K562 (cell line): ENCODE results near the gene PET100. TPM values are rescaled to one million over a fixed set of nuclear protein-coding genes. Genes with fewer than 3 reads are reported as not detected.

Experiments used
- BCOR ChIP-seq: fragments of 450-650 bp; IDR thresholded peaks from 2 replicates; pipeline ENCODE4 v1.6.1; 2016
- CC2D1A ChIP-seq: fragments of 450-650 bp; IDR thresholded peaks from 2 replicates; pipeline ENCODE4 v1.6.1; 2017; ENCODE audit warnings: mild to moderate bottlenecking
- KDM1A ChIP-seq, 2 experiments: fragments of 450-650 bp; IDR thresholded peaks; 2 replicates each; pipeline ENCODE4 v1.6.1; 2016; ENCODE audit warnings: mild to moderate bottlenecking in 2 of 2
- KDM4B ChIP-seq, 2 experiments: fragments of 450-650 bp in 1 of 2; sonication (generic) in 1 of 2; IDR thresholded peaks; 2 replicates each; pipeline ENCODE4 v1.6.1; 2016 to 2017; ENCODE audit warnings: borderline replicate concordance in 2 of 2, antibody characterized with exemption in 1 of 2, low read depth in 1 of 2, mild to moderate bottlenecking in 1 of 2
- POLR2G ChIP-seq: fragments of 200-400 bp; formaldehyde crosslinking; IDR thresholded peaks from 2 replicates; pipeline ENCODE4 v1.6.1; 2017; ENCODE audit warnings: low read depth, mild to moderate bottlenecking, antibody characterized with exemption, low read length, moderate library complexity
- RBM25 ChIP-seq: fragments of 200-400 bp; formaldehyde crosslinking; IDR thresholded peaks from 2 replicates; pipeline ENCODE4 v1.6.1; 2018; ENCODE audit warnings: low read length, low read depth, moderate library complexity; ENCODE audit not compliant: severe bottlenecking
- YBX1 ChIP-seq: fragments of 450-650 bp; IDR thresholded peaks from 2 replicates; pipeline ENCODE4 v1.7.1; 2016; ENCODE audit warnings: mild to moderate bottlenecking
- ZNF551 ChIP-seq: fragments of 250-450 bp; sonication (Bioruptor Pico); IDR thresholded peaks from 2 replicates; pipeline ENCODE4 v1.5.0; 2021; ENCODE audit warnings: mild to moderate bottlenecking, moderate library complexity
- polyA plus RNA-seq, 8 experiments: library from polyadenylated mRNA; depleted of rRNA in 4 of 8; stranded (reverse) in 5 of 8; unstranded in 3 of 8; fragments of >200 nt; fragmentation: Nextera tagmentation in 2 of 8; fragmentation: Illumina TruSeq in 1 of 8; extraction: Ambion mirVana in 2 of 8; extraction: Trizol in 1 of 8; gene quantifications; 2 replicates each; pipeline versions ENCODE4 v1.2.1 to v1.2.3, GENCODE V29; 2011 to 2014; ENCODE audit warnings: inconsistent platforms in 1 of 8, missing spikeins in 1 of 8
- total RNA-seq, 7 experiments: library from RNA; depleted of rRNA in 6 of 7; stranded (reverse); fragments of >200 nt in 6 of 7; fragmentation: Illumina TruSeq in 2 of 7; extraction: Trizol in 2 of 7; gene quantifications; 2 replicates each; pipeline versions ENCODE4 v1.2.1 to v1.2.3, GENCODE V29; 2011 to 2021; ENCODE audit warnings: low replicate concordance in 1 of 7
- TF ChIP-seq, protein P1 (sequence below): fragments of 250-450 bp; sonication (Bioruptor Pico); IDR thresholded peaks from 2 replicates; pipeline ENCODE4 v1.8.0; 2021; ENCODE audit warnings: borderline replicate concordance, mild to moderate bottlenecking, moderate library complexity; ENCODE audit not compliant: poor library complexity, severe bottlenecking
- TF ChIP-seq, protein P2 (sequence below): sonication (generic); formaldehyde crosslinking; IDR thresholded peaks from 2 replicates; pipeline ENCODE4 v1.5.0; 2020; ENCODE audit warnings: missing genetic modification reagents

Gene PET100
- total and polyA plus RNA-seq, 9 of the 15 experiments (the other 6 are each of a cell fraction or from before 2014, with no cell fraction given): 62.3 to 351 (median 98.3) TPM

DNA sequence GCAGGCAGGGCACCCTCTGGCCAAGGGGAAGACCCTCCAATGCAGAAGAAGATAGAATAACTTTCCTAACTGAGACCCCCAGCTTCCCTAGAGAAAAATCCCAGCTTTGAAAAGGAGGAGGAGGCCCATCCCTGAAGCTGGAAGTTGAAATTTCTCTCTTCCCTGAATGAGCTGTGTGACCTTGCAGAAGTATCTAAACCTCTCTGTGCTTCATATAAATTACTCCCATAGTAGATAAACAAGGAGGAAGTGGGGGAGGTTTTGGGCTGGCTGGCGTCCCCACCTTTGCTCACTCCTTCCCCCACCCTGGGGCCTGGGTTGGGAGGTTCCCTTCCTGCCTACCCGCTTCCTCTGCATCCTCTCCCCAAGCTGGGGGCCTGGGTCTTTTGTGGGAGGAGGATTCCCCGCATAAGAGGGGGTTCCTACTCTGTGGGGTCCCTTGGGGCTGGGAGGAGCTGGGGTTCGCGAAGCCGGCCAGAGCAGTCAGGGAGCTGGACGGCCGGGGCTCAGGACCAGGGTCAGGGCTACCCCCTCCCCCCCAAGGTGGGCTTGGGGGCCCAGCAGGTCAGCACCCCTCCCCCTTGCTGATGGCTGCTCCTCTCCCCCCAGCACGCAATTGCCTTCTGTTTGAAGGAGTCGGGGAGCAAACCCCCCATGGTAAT is 22.2 kb upstream of the PET100 start (continued):
- TF ChIP-seq, protein P1, sequence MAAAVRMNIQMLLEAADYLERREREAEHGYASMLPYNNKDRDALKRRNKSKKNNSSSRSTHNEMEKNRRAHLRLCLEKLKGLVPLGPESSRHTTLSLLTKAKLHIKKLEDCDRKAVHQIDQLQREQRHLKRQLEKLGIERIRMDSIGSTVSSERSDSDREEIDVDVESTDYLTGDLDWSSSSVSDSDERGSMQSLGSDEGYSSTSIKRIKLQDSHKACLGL (CRISPR knock-in tag): no peak
- TF ChIP-seq RBM25: peak; percentile 95
- no peak for TF ChIP-seq ZNF551
- TF ChIP-seq, protein P2, sequence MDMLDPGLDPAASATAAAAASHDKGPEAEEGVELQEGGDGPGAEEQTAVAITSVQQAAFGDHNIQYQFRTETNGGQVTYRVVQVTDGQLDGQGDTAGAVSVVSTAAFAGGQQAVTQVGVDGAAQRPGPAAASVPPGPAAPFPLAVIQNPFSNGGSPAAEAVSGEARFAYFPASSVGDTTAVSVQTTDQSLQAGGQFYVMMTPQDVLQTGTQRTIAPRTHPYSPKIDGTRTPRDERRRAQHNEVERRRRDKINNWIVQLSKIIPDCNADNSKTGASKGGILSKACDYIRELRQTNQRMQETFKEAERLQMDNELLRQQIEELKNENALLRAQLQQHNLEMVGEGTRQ (CRISPR knock-in tag): no peak
- peak; percentile 66 to 71; a peak in 3 of 4 replicates for TF ChIP-seq KDM1A (IDR thresholded peaks at IDR 0.05)
- peak; percentile 89 for TF ChIP-seq BCOR
- no peak for TF ChIP-seq CC2D1A
- TF ChIP-seq YBX1: no peak
- TF ChIP-seq POLR2G: no peak
- TF ChIP-seq KDM4B (IDR thresholded peaks at IDR 0.05; ENCODE audit: borderline replicate concordance in 2 of 2, low read depth in 1 of 2): no peak
- TF ChIP-seq, all 486 proteins: peak for 7
